HTERT RPE-1 (cell line): ENCODE measurements around the gene MEGF11.

ENCODE experiments used
- in situ Hi-C: fragments of 300-500 bp; cut with MboI; formaldehyde crosslinking; loops from 4 replicates; pipeline ENCODE4 v1.14.3; 2020; ENCODE audit warnings: low sequenced_read_pairs

MEGF11 gene

GRCh38 chr15:66039117-66039871 is 214.3 kb downstream of the MEGF11 start:
- in situ Hi-C loops = no loop called here

GRCh38 chr15:66038387-66039116 is 215.0 kb downstream of the MEGF11 start:
- in situ Hi-C loops = no loop called here

- in situ Hi-C loops = no loop called here
Measured at GRCh38 chr15:66036859-66037258, 216.7 kb downstream of the MEGF11 start.

GRCh38 chr15:66035901-66036300 is 217.6 kb downstream of the MEGF11 start:
- in situ Hi-C loops = no loop called here

GRCh38 chr15:66033143-66033542 is 220.4 kb downstream of the MEGF11 start:
- in situ Hi-C loops = no loop called here

GRCh38 chr15:66032006-66032405 is 221.5 kb downstream of the MEGF11 start:
- in situ Hi-C loops = no loop called here

- in situ Hi-C loops = no loop called here
Measured at GRCh38 chr15:66030650-66031049, 222.9 kb downstream of the MEGF11 start.

- in situ Hi-C loops = no loop called here
Measured at GRCh38 chr15:66029650-66030049, 223.9 kb downstream of the MEGF11 start.

- in situ Hi-C loops = no loop called here
Measured at GRCh38 chr15:66027268-66027805, 226.2 kb downstream of the MEGF11 start.

- in situ Hi-C loops = no loop called here
Measured at GRCh38 chr15:66025972-66026371, 227.6 kb downstream of the MEGF11 start.

GRCh38 chr15:66025015-66025452 is 228.5 kb downstream of the MEGF11 start:
- in situ Hi-C loops = no loop called here

GRCh38 chr15:66024116-66024515 is 229.4 kb downstream of the MEGF11 start:
- in situ Hi-C loops = no loop called here

GRCh38 chr15:66023311-66023972 is 230.1 kb downstream of the MEGF11 start:
- in situ Hi-C loops = no loop called here

GRCh38 chr15:66022163-66022525 is 231.4 kb downstream of the MEGF11 start:
- in situ Hi-C loops = no loop called here

GRCh38 chr15:66021496-66022162 is 231.9 kb downstream of the MEGF11 start:
- in situ Hi-C loops = no loop called here

GRCh38 chr15:66019826-66020398 is 233.6 kb downstream of the MEGF11 start:
- in situ Hi-C loops = no loop called here

GRCh38 chr15:66019368-66019767 is 234.2 kb downstream of the MEGF11 start:
- in situ Hi-C loops = no loop called here

- in situ Hi-C loops = no loop called here
Measured at GRCh38 chr15:66018488-66018797, 235.1 kb downstream of the MEGF11 start.

- in situ Hi-C loops = no loop called here
Measured at GRCh38 chr15:66017792-66018487, 235.6 kb downstream of the MEGF11 start.

- in situ Hi-C loops = no loop called here
Measured at GRCh38 chr15:66017000-66017399, 236.6 kb downstream of the MEGF11 start.
